Uterus (tissue), 2 donors: ENCODE data around the gene USP7.
"Not testable (repeated sequence)": the region's sequence is repeated elsewhere in the genome, so short reads cannot be mapped to it uniquely, and the experiment has no call there.

Experiments
- CTCF ChIP-seq, 4 experiments: fragments of 200-600 bp in 2 of 4; fragments of 450-650 bp in 2 of 4; sonication (generic) in 2 of 4; IDR thresholded peaks; one replicate each; pipeline ENCODE4 v1.5.1; 2016 to 2019; ENCODE audit warnings: antibody characterized with exemption in 4 of 4, mild to moderate bottlenecking in 2 of 4, moderate library complexity in 1 of 4
- POLR2A ChIP-seq, 2 donors: fragments of 450-650 bp; IDR thresholded peaks; one replicate each; pipeline ENCODE4 v1.6.1; 2016; ENCODE audit warnings: antibody characterized with exemption in 2 of 2, mild to moderate bottlenecking in 1 of 2, moderate library complexity in 1 of 2

- TF ChIP-seq CTCF, POLR2A (IDR thresholded peaks at IDR 0.05): not testable (repeated sequence)
Observed at GRCh38 chr16:8843296-8843695, 120.4 kb downstream of the USP7 start.
